ACC112 (cell line): ENCODE data around the gene MAD1L1.
A peak's percentile ranks its signal among the peaks of the same experiment; 100 is the strongest.

Experiments
- H2AFZ ChIP-seq: fragments of 200-600 bp; sonication (generic); one replicate; pipeline ENCODE4 v1.6.0; 2017; ENCODE audit warnings: antibody characterized with exemption, low read length; ENCODE audit not compliant: unreplicated experiment
- H3K27ac ChIP-seq: fragments of 200-600 bp; sonication (generic); 2 replicates; pipeline ENCODE4 v1.5.1; 2014; ENCODE audit warnings: low read depth, mild to moderate bottlenecking, antibody characterized with exemption, low read length, moderate library complexity
- H3K27me3 ChIP-seq: fragments of 200-600 bp; sonication (generic); 2 replicates; pipeline ENCODE4 v1.6.1; 2014; ENCODE audit warnings: mild to moderate bottlenecking, antibody characterized with exemption, low read length, moderate library complexity, mixed read lengths; ENCODE audit not compliant: insufficient read depth
- H3K36me3 ChIP-seq: fragments of 200-600 bp; sonication (generic); 2 replicates; pipeline ENCODE4 v1.6.1; 2016; ENCODE audit warnings: mild to moderate bottlenecking, antibody characterized with exemption, low read length, moderate library complexity, mixed read lengths; ENCODE audit not compliant: insufficient read depth
- H3K4me1 ChIP-seq: fragments of 200-600 bp; sonication (generic); one replicate; pipeline ENCODE4 v1.6.1; 2016; ENCODE audit warnings: low read length, mixed read lengths; ENCODE audit not compliant: insufficient read depth, unreplicated experiment, control insufficient read depth
- H3K4me3 ChIP-seq: fragments of 200-600 bp; sonication (generic); 2 replicates; pipeline ENCODE4 v1.5.1; 2014; ENCODE audit warnings: mild to moderate bottlenecking, low read depth, low read length
- H3K79me2 ChIP-seq: fragments of 200-600 bp; sonication (generic); one replicate; pipeline ENCODE4 v1.6.0; 2016; ENCODE audit warnings: low read length; ENCODE audit not compliant: control insufficient read depth, unreplicated experiment, insufficient read depth

Gene MAD1L1

GRCh38 chr7:2114926-2115759 lies 117.6 kb downstream of the MAD1L1 start:
- Histone ChIP-seq H3K27me3 (no peaks in the 10 kb centered on the region), H3K4me3 (no peak overlapping the region), H3K79me2 (peaks cover 8% of the 10 kb centered on the region), H3K4me1 (peaks cover 38% of the 10 kb centered on the region), H3K36me3 (no peaks in the 10 kb centered on the region; the same call in 1 of the 2 replicates), H3K27ac (no peak overlapping the region), H2AFZ (no peak overlapping the region)

- no peaks in the 10 kb centered on the region for H3K27me3 ChIP-seq
- no peak overlapping the region for H2AFZ ChIP-seq
- H3K4me1 ChIP-seq: peaks cover 43% of the 10 kb centered on the region
- peak overlapping the region; percentile 22 for H3K27ac ChIP-seq
- H3K4me3 ChIP-seq: no peak overlapping the region
- H3K79me2 ChIP-seq: peaks cover 8% of the 10 kb centered on the region
- no peaks in the 10 kb centered on the region; the same call in 1 of the 2 replicates for H3K36me3 ChIP-seq
These were observed 118.7 kb downstream of the MAD1L1 start for GRCh38 chr7:2114052-2114451.

GRCh38 chr7:2112261-2113198 lies 120.2 kb downstream of the MAD1L1 start:
- Histone ChIP-seq H2AFZ (no peak overlapping the region), H3K27ac (no peak overlapping the region), H3K4me1 (peaks cover 43% of the 10 kb centered on the region), H3K27me3 (no peaks in the 10 kb centered on the region), H3K4me3 (no peak overlapping the region), H3K79me2 (peaks cover 8% of the 10 kb centered on the region), H3K36me3 (no peaks in the 10 kb centered on the region; the same call in 1 of the 2 replicates)

- Histone ChIP-seq H3K27ac (0 out of 2 replicates have a peak overlapping the region, but pooled peaks have one; percentile 89), H3K27me3 (no peaks in the 10 kb centered on the region), H3K4me1 (peaks cover 43% of the 10 kb centered on the region), H3K79me2 (peaks cover 8% of the 10 kb centered on the region), H2AFZ (no peak overlapping the region), H3K36me3 (no peaks in the 10 kb centered on the region; the same call in 1 of the 2 replicates), H3K4me3 (no peak overlapping the region)
These were observed 121.2 kb downstream of the MAD1L1 start for GRCh38 chr7:2111568-2111967.

- Histone ChIP-seq H3K79me2 (peaks cover 8% of the 10 kb centered on the region), H3K27me3 (no peaks in the 10 kb centered on the region), H3K4me3 (peak overlapping the region; percentile 60), H2AFZ (peak overlapping the region; percentile 22), H3K36me3 (no peaks in the 10 kb centered on the region; the same call in 1 of the 2 replicates), H3K4me1 (peaks cover 36% of the 10 kb centered on the region), H3K27ac (peak overlapping the region; percentile 89)
These were observed 121.9 kb downstream of the MAD1L1 start for GRCh38 chr7:2110610-2111396.

GRCh38 chr7:2109936-2110609 lies 122.7 kb downstream of the MAD1L1 start:
- peaks cover 33% of the 10 kb centered on the region for H3K4me1 ChIP-seq
- peak overlapping the region; percentile 89 for H3K27ac ChIP-seq
- peak overlapping the region; percentile 31 for H2AFZ ChIP-seq
- no peaks in the 10 kb centered on the region; the same call in 1 of the 2 replicates for H3K36me3 ChIP-seq
- peaks cover 8% of the 10 kb centered on the region for H3K79me2 ChIP-seq
- H3K27me3 ChIP-seq: no peaks in the 10 kb centered on the region
- H3K4me3 ChIP-seq: peak overlapping the region; percentile 60

- Histone ChIP-seq H3K36me3 (no peaks in the 10 kb centered on the region), H2AFZ (no peak overlapping the region), H3K79me2 (peaks cover 8% of the 10 kb centered on the region), H3K4me1 (peaks cover 33% of the 10 kb centered on the region), H3K27me3 (no peaks in the 10 kb centered on the region), H3K27ac (peak overlapping the region; percentile 89; the same call in 1 of the 2 replicates), H3K4me3 (peak overlapping the region; percentile 35; the same call in 1 of the 2 replicates)
These were observed 123.4 kb downstream of the MAD1L1 start for GRCh38 chr7:2109251-2109872.

GRCh38 chr7:2108501-2109250 lies 124.1 kb downstream of the MAD1L1 start:
- no peak overlapping the region for H2AFZ ChIP-seq
- H3K79me2 ChIP-seq: peaks cover 8% of the 10 kb centered on the region
- no peaks in the 10 kb centered on the region for H3K27me3 ChIP-seq
- H3K27ac ChIP-seq: no peak overlapping the region
- no peak overlapping the region for H3K4me3 ChIP-seq
- H3K36me3 ChIP-seq: no peaks in the 10 kb centered on the region
- peaks cover 30% of the 10 kb centered on the region for H3K4me1 ChIP-seq

- peaks cover 33% of the 10 kb centered on the region for H3K4me1 ChIP-seq
- no peak overlapping the region for H3K27ac ChIP-seq
- no peaks in the 10 kb centered on the region for H3K36me3 ChIP-seq
- H2AFZ ChIP-seq: no peak overlapping the region
- no peak overlapping the region for H3K4me3 ChIP-seq
- peaks cover 8% of the 10 kb centered on the region for H3K79me2 ChIP-seq
- no peaks in the 10 kb centered on the region for H3K27me3 ChIP-seq
These were observed 124.7 kb downstream of the MAD1L1 start for GRCh38 chr7:2108071-2108455.
